T-helper 22 cell (primary cell): ENCODE data around the gene ETV7.
"Not testable (repeated sequence)": the region's sequence is repeated elsewhere in the genome, so short reads cannot be mapped to it uniquely, and the experiment has no call there.

Source experiments
- DNase-seq: peaks from one replicate; pipeline ENCODE4 v3.0.0-alpha.2; 2020; ENCODE audit warnings: low read depth

The ETV7 gene

GRCh38 chr6:36340306-36340617, 47.2 kb downstream of the ETV7 start:
- DNase-seq, result no peak

GRCh38 chr6:36339146-36339545, 48.3 kb downstream of the ETV7 start:
- DNase-seq, result no peak

- DNase-seq, result not testable (repeated sequence)
These were observed 49.2 kb downstream of the ETV7 start for GRCh38 chr6:36338223-36338622.

- DNase-seq, result no peak
These were observed 49.7 kb downstream of the ETV7 start for GRCh38 chr6:36337814-36338213.

GRCh38 chr6:36336779-36337241, 50.7 kb downstream of the ETV7 start, which contains the start of gene BNIP5:
Gene BNIP5 (minus strand): TSS chr6:36336888. CDS start chr6:36330690, 6,198 bp downstream.
- no peak for DNase-seq

- no peak for DNase-seq
These were observed 51.2 kb downstream of the ETV7 start for GRCh38 chr6:36336208-36336710.

GRCh38 chr6:36335465-36336207, 51.8 kb downstream of the ETV7 start:
- no peak for DNase-seq

- no peak for DNase-seq
These were observed 52.5 kb downstream of the ETV7 start for GRCh38 chr6:36334832-36335459.

- no peak for DNase-seq
These were observed 53.3 kb downstream of the ETV7 start for GRCh38 chr6:36333931-36334725.

- no peak for DNase-seq
These were observed 54.1 kb downstream of the ETV7 start for GRCh38 chr6:36333171-36333895.

GRCh38 chr6:36331381-36331780, 56.1 kb downstream of the ETV7 start:
- DNase-seq, result no peak

- DNase-seq, result no peak
These were observed 57.1 kb downstream of the ETV7 start for GRCh38 chr6:36330366-36330765.

GRCh38 chr6:36329798-36330291, 57.6 kb downstream of the ETV7 start:
- DNase-seq, result no peak

- DNase-seq, result no peak
These were observed 58.9 kb downstream of the ETV7 start for GRCh38 chr6:36328600-36328999.

GRCh38 chr6:36327919-36328236, 59.6 kb downstream of the ETV7 start:
- no peak for DNase-seq

- no peak for DNase-seq
These were observed 60.1 kb downstream of the ETV7 start for GRCh38 chr6:36327226-36327918.

- no peak for DNase-seq
These were observed 61.0 kb downstream of the ETV7 start for GRCh38 chr6:36326356-36326995.

- no peak for DNase-seq
These were observed 62.8 kb downstream of the ETV7 start for GRCh38 chr6:36324715-36325114.

- DNase-seq, result no peak
These were observed 63.3 kb downstream of the ETV7 start for GRCh38 chr6:36324191-36324590.

- DNase-seq, result no peak
These were observed 64.4 kb downstream of the ETV7 start for GRCh38 chr6:36323062-36323461.

- DNase-seq, result no peak
These were observed 64.9 kb downstream of the ETV7 start for GRCh38 chr6:36322591-36322990.
